HEK293 (cell line): ENCODE measurements around the gene TNFAIP1.

Source experiments
- BCL6B ChIP-seq: fragments of 450-650 bp; formaldehyde crosslinking; IDR thresholded peaks from 2 replicates; pipeline ENCODE4 v1.5.1; 2017; ENCODE audit warnings: missing biosample characterization, missing genetic modification characterization
- CTCF ChIP-seq: fragments of 450-650 bp; formaldehyde crosslinking; IDR thresholded peaks from 2 replicates; pipeline ENCODE4 v1.5.1; 2016; ENCODE audit warnings: missing biosample characterization, missing genetic modification characterization
- EGR2 ChIP-seq: fragments of 450-650 bp; formaldehyde crosslinking; IDR thresholded peaks from 2 replicates; pipeline ENCODE4 v1.5.1; 2016; ENCODE audit warnings: low read depth, missing biosample characterization, missing genetic modification characterization
- IKZF3 ChIP-seq: fragments of 450-650 bp; IDR thresholded peaks from 2 replicates; pipeline ENCODE4 v1.5.0; 2018; ENCODE audit warnings: missing biosample characterization, mild to moderate bottlenecking, missing genetic modification characterization, moderate library complexity
- KLF7 ChIP-seq: fragments of 450-650 bp; formaldehyde crosslinking; IDR thresholded peaks from 2 replicates; pipeline ENCODE4 v1.5.1; 2016; ENCODE audit warnings: missing biosample characterization, missing genetic modification characterization, borderline replicate concordance
- KLF8 ChIP-seq: fragments of 450-650 bp; formaldehyde crosslinking; IDR thresholded peaks from 2 replicates; pipeline ENCODE4 v1.5.1; 2016; ENCODE audit warnings: missing biosample characterization, missing genetic modification characterization
- KLF9 ChIP-seq: fragments of 450-650 bp; formaldehyde crosslinking; IDR thresholded peaks from 2 replicates; pipeline ENCODE4 v1.5.1; 2016; ENCODE audit warnings: missing biosample characterization, missing genetic modification characterization, low read depth
- MZF1 ChIP-seq: fragments of 450-650 bp; formaldehyde crosslinking; IDR thresholded peaks from 2 replicates; pipeline ENCODE4 v1.5.1; 2017; ENCODE audit warnings: missing biosample characterization, missing genetic modification characterization, borderline replicate concordance
- PBX3 ChIP-seq: sonication (generic); formaldehyde crosslinking; IDR thresholded peaks from 2 replicates; pipeline ENCODE4 v1.8.1; 2022; ENCODE audit warnings: mild to moderate bottlenecking, moderate library complexity, missing genetic modification reagents
- REPIN1 ChIP-seq: fragments of 450-650 bp; formaldehyde crosslinking; IDR thresholded peaks from 2 replicates; pipeline ENCODE4 v1.5.1; 2017; ENCODE audit warnings: missing biosample characterization, missing genetic modification characterization, low read depth
- ZBTB1 ChIP-seq: fragments of 450-650 bp; formaldehyde crosslinking; IDR thresholded peaks from 2 replicates; pipeline ENCODE4 v1.5.1; 2016; ENCODE audit warnings: missing biosample characterization, missing genetic modification characterization
- ZBTB44 ChIP-seq: fragments of 450-650 bp; IDR thresholded peaks from 2 replicates; pipeline ENCODE4 v1.5.1; 2018; ENCODE audit warnings: missing biosample characterization, mild to moderate bottlenecking, missing genetic modification characterization
- ZBTB7A ChIP-seq: fragments of 450-650 bp; formaldehyde crosslinking; IDR thresholded peaks from 2 replicates; pipeline ENCODE4 v1.5.1; 2016; ENCODE audit warnings: low read depth, missing biosample characterization, missing genetic modification characterization
- ZEB2 ChIP-seq: fragments of 450-650 bp; formaldehyde crosslinking; IDR thresholded peaks from 2 replicates; pipeline ENCODE4 v1.5.1; 2016; ENCODE audit warnings: missing biosample characterization, missing genetic modification characterization
- ZFP3 ChIP-seq: fragments of 450-650 bp; formaldehyde crosslinking; IDR thresholded peaks from 2 replicates; pipeline ENCODE4 v1.5.1; 2016; ENCODE audit warnings: low read depth, missing biosample characterization, missing genetic modification characterization
- ZNF114 ChIP-seq: fragments of 450-650 bp; formaldehyde crosslinking; IDR thresholded peaks from 2 replicates; pipeline ENCODE4 v1.5.0; 2017; ENCODE audit warnings: missing biosample characterization, missing genetic modification characterization
- ZNF16 ChIP-seq: fragments of 450-650 bp; formaldehyde crosslinking; IDR thresholded peaks from 2 replicates; pipeline ENCODE4 v1.5.1; 2016; ENCODE audit warnings: low read depth, missing biosample characterization, missing genetic modification characterization
- ZNF169 ChIP-seq: fragments of 450-650 bp; formaldehyde crosslinking; IDR thresholded peaks from 2 replicates; pipeline ENCODE4 v1.5.1; 2016; ENCODE audit warnings: missing biosample characterization, missing genetic modification characterization
- ZNF214 ChIP-seq: fragments of 450-650 bp; formaldehyde crosslinking; IDR thresholded peaks from 2 replicates; pipeline ENCODE4 v1.5.1; 2017; ENCODE audit warnings: missing biosample characterization, mild to moderate bottlenecking, missing genetic modification characterization, borderline replicate concordance
- ZNF324 ChIP-seq: fragments of 450-650 bp; formaldehyde crosslinking; IDR thresholded peaks from 2 replicates; pipeline ENCODE4 v1.5.1; 2016; ENCODE audit warnings: missing biosample characterization, missing genetic modification characterization
- ZNF398 ChIP-seq: fragments of 450-650 bp; formaldehyde crosslinking; IDR thresholded peaks from 2 replicates; pipeline ENCODE4 v1.5.1; 2017; ENCODE audit warnings: missing biosample characterization, missing genetic modification characterization
- ZNF510 ChIP-seq: fragments of 450-650 bp; formaldehyde crosslinking; IDR thresholded peaks from 2 replicates; pipeline ENCODE4 v1.5.1; 2018; ENCODE audit warnings: mild to moderate bottlenecking, missing genetic modification characterization, missing biosample characterization; ENCODE audit not compliant: insufficient replicate concordance
- ZNF555 ChIP-seq: fragments of 450-650 bp; formaldehyde crosslinking; conservative IDR thresholded peaks from 2 replicates; pipeline ENCODE4 v1.5.1; 2017; ENCODE audit warnings: missing biosample characterization, mild to moderate bottlenecking, missing genetic modification characterization, inconsistent platforms
- ZNF639 ChIP-seq: fragments of 450-650 bp; formaldehyde crosslinking; IDR thresholded peaks from 2 replicates; pipeline ENCODE4 v1.5.1; 2016; ENCODE audit warnings: missing biosample characterization, missing genetic modification characterization
- ZNF658 ChIP-seq: fragments of 450-650 bp; formaldehyde crosslinking; IDR thresholded peaks from 2 replicates; pipeline ENCODE4; 2016; ENCODE audit warnings: missing biosample characterization, missing genetic modification characterization
- ZNF677 ChIP-seq: fragments of 450-650 bp; IDR thresholded peaks from 2 replicates; pipeline ENCODE4 v1.5.0; 2018; ENCODE audit warnings: missing biosample characterization, mild to moderate bottlenecking, missing genetic modification characterization, moderate library complexity
- ZNF701 ChIP-seq: fragments of 450-650 bp; formaldehyde crosslinking; IDR thresholded peaks from 2 replicates; pipeline ENCODE4 v1.5.1; 2016; ENCODE audit warnings: missing biosample characterization, missing genetic modification characterization
- ZNF747 ChIP-seq: fragments of 450-650 bp; formaldehyde crosslinking; IDR thresholded peaks from 2 replicates; pipeline ENCODE4 v1.5.1; 2016; ENCODE audit warnings: missing biosample characterization, missing genetic modification characterization
- ZNF792 ChIP-seq: fragments of 450-650 bp; formaldehyde crosslinking; IDR thresholded peaks from 2 replicates; pipeline ENCODE4 v1.5.1; 2016; ENCODE audit warnings: missing biosample characterization, missing genetic modification characterization
- ZNF830 ChIP-seq: fragments of 450-650 bp; IDR thresholded peaks from 2 replicates; pipeline ENCODE4 v1.5.0; 2018; ENCODE audit warnings: missing biosample characterization, missing genetic modification characterization, low read depth, mild to moderate bottlenecking, moderate library complexity
- ZSCAN23 ChIP-seq: fragments of 450-650 bp; formaldehyde crosslinking; IDR thresholded peaks from 2 replicates; pipeline ENCODE4 v1.5.1; 2016; ENCODE audit warnings: missing biosample characterization, missing genetic modification characterization

The TNFAIP1 gene

GRCh38 chr17:28335201-28335958, at the start of gene TNFAIP1, which contains the start of gene IFT20 (continued):
- TF ChIP-seq ZNF792 (tag by site-specific recombination): 0 out of 2 replicates have a peak, but pooled peaks have one; percentile 60
- TF ChIP-seq ZNF555 (tag by site-specific recombination): no peak
- 0 out of 2 replicates have a peak, but pooled peaks have one; percentile 28 for TF ChIP-seq PBX3 (CRISPR knock-in tag)
- peak; percentile 26; the same call in 1 of the 2 replicates for TF ChIP-seq ZSCAN23 (tag by site-specific recombination)
- TF ChIP-seq MZF1 (tag by site-specific recombination): no peak
- TF ChIP-seq KLF8 (tag by site-specific recombination): peak; percentile 92
- TF ChIP-seq KLF7 (tag by site-specific recombination): peak; percentile 66; the same call in 1 of the 2 replicates
- TF ChIP-seq EGR2 (tag by site-specific recombination): peak; percentile 88; the same call in 1 of the 2 replicates
- peak; percentile 66; the same call in 1 of the 2 replicates for TF ChIP-seq ZNF324 (tag by site-specific recombination)
- no peak for TF ChIP-seq ZNF747
- no peak for TF ChIP-seq ZNF658 (tag by site-specific recombination)
- TF ChIP-seq ZNF701 (tag by site-specific recombination): no peak
- peak; percentile 90 for TF ChIP-seq ZNF639 (tag by site-specific recombination)
- no peak for TF ChIP-seq ZNF510
- TF ChIP-seq CTCF (tag by site-specific recombination): peak; percentile 84
- no peak for TF ChIP-seq KLF9
- no peak for TF ChIP-seq ZNF830
- TF ChIP-seq ZBTB1 (tag by site-specific recombination): no peak
- peak; percentile 53; the same call in 1 of the 2 replicates for TF ChIP-seq ZBTB44
- TF ChIP-seq ZNF16 (tag by site-specific recombination): no peak
- TF ChIP-seq ZNF677 (tag by site-specific recombination): no peak
- no peak for TF ChIP-seq ZNF114 (tag by site-specific recombination)
- TF ChIP-seq ZBTB7A: peak; percentile 47; the same call in 1 of the 2 replicates
- TF ChIP-seq ZEB2 (tag by site-specific recombination): peak; percentile 78; the same call in 1 of the 2 replicates
- no peak for TF ChIP-seq ZNF214 (tag by site-specific recombination)
- TF ChIP-seq ZNF398: no peak
- TF ChIP-seq BCL6B (tag by site-specific recombination): no peak
- TF ChIP-seq REPIN1 (tag by site-specific recombination): no peak
- TF ChIP-seq ZFP3 (tag by site-specific recombination): no peak
- TF ChIP-seq IKZF3 (tag by site-specific recombination): peak; percentile 42; the same call in 1 of the 2 replicates
- TF ChIP-seq ZNF169 (tag by site-specific recombination): 0 out of 2 replicates have a peak, but pooled peaks have one; percentile 27
